Mammary epithelial cell (primary cell): Measurements from ENCODE around the gene AUTS2.

ENCODE experiments used
- CTCF ChIP-seq, 2 donors: IDR thresholded peaks in 1 of 2; conservative IDR thresholded peaks in 1 of 2; 2 replicates each; pipeline ENCODE4 v1.5.1; 2011 to 2012; ENCODE audit warnings: inconsistent platforms in 2 of 2, low read length in 2 of 2, mild to moderate bottlenecking in 2 of 2, control low read depth in 1 of 2, low read depth in 1 of 2; ENCODE audit not compliant: insufficient read depth in 1 of 2; ENCODE audit errors: extremely low read depth in 1 of 2
- EZH2 ChIP-seq: IDR thresholded peaks from 2 replicates; pipeline ENCODE4 v1.6.1; 2012; ENCODE audit warnings: low read length, inconsistent platforms, borderline replicate concordance

GRCh38 chr7:70787771-70788170 is 1189.5 kb downstream of the AUTS2 start:
- TF ChIP-seq CTCF (conservative IDR thresholded peaks at IDR 0.05 in 1 of 2, IDR thresholded peaks at IDR 0.05 in 1 of 2; ENCODE audit: extremely low read depth in 1 of 2, insufficient read depth in 1 of 2, low read depth in 1 of 2, low read length in 2 of 2) (no peak), EZH2 (no peak)
